ENCODE results near the gene CALM3. TPM values are rescaled to one million over a fixed set of nuclear protein-coding genes. Genes with fewer than 3 reads are reported as not detected.

The CALM3 gene
- total RNA-seq, 4 donors from 2014 or later = 128 to 193 (median 163) TPM

- no peak overlapping the region for H3K4me3 ChIP-seq
- H3K27ac ChIP-seq = no peak overlapping the region
- ATAC-seq = no peak
- TF ChIP-seq CTCF (IDR thresholded peaks at IDR 0.05) = no peak
- no peak for TF ChIP-seq EP300 (IDR thresholded peaks at IDR 0.05)
- TF ChIP-seq POLR2AphosphoS5 (IDR thresholded peaks at IDR 0.05) = no peak
- TF ChIP-seq POLR2A (IDR thresholded peaks at IDR 0.05) = no peak
- peaks cover 0 to 53% of the 10 kb centered on the region in 2 donors for H3K36me3 ChIP-seq
- H3K27me3 ChIP-seq = no peaks in the 10 kb centered on the region
- 83 to 86% methylated on average over 11 to 23 of the region's 30 CpGs for WGBS, 2 donors (ENCODE audit: low coverage in 1 of 2)
- peaks cover 0 to 44% (median 5%) of the 10 kb centered on the region in 3 donors for H3K4me1 ChIP-seq
- H3K9me3 ChIP-seq = no peaks in the 10 kb centered on the region
Measured at GRCh38 chr19:46609511-46610412, 8.6 kb downstream of the CALM3 start.

DNA sequence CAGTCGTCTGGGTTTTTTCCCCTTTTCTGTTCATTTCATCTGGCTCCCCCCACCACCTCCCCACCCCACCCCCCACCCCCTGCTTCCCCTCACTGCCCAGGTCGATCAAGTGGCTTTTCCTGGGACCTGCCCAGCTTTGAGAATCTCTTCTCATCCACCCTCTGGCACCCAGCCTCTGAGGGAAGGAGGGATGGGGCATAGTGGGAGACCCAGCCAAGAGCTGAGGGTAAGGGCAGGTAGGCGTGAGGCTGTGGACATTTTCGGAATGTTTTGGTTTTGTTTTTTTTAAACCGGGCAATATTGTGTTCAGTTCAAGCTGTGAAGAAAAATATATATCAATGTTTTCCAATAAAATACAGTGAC lies 9.3 kb downstream of the CALM3 start:
- H3K36me3 ChIP-seq = peaks cover 0 to 52% of the 10 kb centered on the region in 2 donors
- no peak overlapping the region for H3K27ac ChIP-seq

GRCh38 chr19:46610851-46611770 lies 10.0 kb downstream of the CALM3 start:
- H3K4me1 ChIP-seq = peaks cover 0 to 32% (median 0%) of the 10 kb centered on the region in 3 donors
- H3K27ac ChIP-seq = no peak overlapping the region
- H3K36me3 ChIP-seq = peaks cover 0 to 44% of the 10 kb centered on the region in 2 donors
- TF ChIP-seq POLR2A (IDR thresholded peaks at IDR 0.05) (no peak), EP300 (IDR thresholded peaks at IDR 0.05) (no peak), CTCF (IDR thresholded peaks at IDR 0.05) (no peak), POLR2AphosphoS5 (IDR thresholded peaks at IDR 0.05) (no peak)
- H3K4me3 ChIP-seq = no peak overlapping the region
- no peaks in the 10 kb centered on the region for H3K27me3 ChIP-seq
- H3K9me3 ChIP-seq = no peaks in the 10 kb centered on the region
- WGBS, 2 donors (ENCODE audit: low coverage in 1 of 2) = 75 to 89% methylated on average over 3 to 10 of the region's 17 CpGs
- ATAC-seq = no peak

More for the DNA sequence above, 9.3 kb downstream of the CALM3 start:
- 44 to 57% methylated on average over 1 to 3 of the region's 5 CpGs for WGBS, 2 donors (ENCODE audit: low coverage in 1 of 2)
- Histone ChIP-seq H3K9me3 (no peaks in the 10 kb centered on the region), H3K27me3 (no peaks in the 10 kb centered on the region), H3K4me3 (no peak overlapping the region), H3K4me1 (peaks cover 0 to 39% (median 0%) of the 10 kb centered on the region in 3 donors)
- TF ChIP-seq POLR2A (IDR thresholded peaks at IDR 0.05) (no peak), CTCF (IDR thresholded peaks at IDR 0.05) (no peak), POLR2AphosphoS5 (IDR thresholded peaks at IDR 0.05) (no peak), EP300 (IDR thresholded peaks at IDR 0.05) (no peak)
- no peak for ATAC-seq

GRCh38 chr19:46611776-46612175 lies 10.6 kb downstream of the CALM3 start:
- H3K9me3 ChIP-seq = no peaks in the 10 kb centered on the region
- ATAC-seq = no peak
- no peak overlapping the region for H3K27ac ChIP-seq
- peaks cover 0 to 31% (median 0%) of the 10 kb centered on the region in 3 donors for H3K4me1 ChIP-seq
- no peak for TF ChIP-seq EP300 (IDR thresholded peaks at IDR 0.05)
- TF ChIP-seq CTCF (IDR thresholded peaks at IDR 0.05) = no peak
- no peak for TF ChIP-seq POLR2AphosphoS5 (IDR thresholded peaks at IDR 0.05)
- no peak for TF ChIP-seq POLR2A (IDR thresholded peaks at IDR 0.05)
- H3K4me3 ChIP-seq = no peak overlapping the region
- H3K36me3 ChIP-seq = peaks cover 0 to 38% of the 10 kb centered on the region in 2 donors
- no peaks in the 10 kb centered on the region for H3K27me3 ChIP-seq
- 100% methylated on average over 1 of the region's 6 CpGs; no CpG with 5 or more reads in 1 of the 2 donors for WGBS, 2 donors (ENCODE audit: low coverage in 1 of 2)
